OCI-LY3 (cell line): ENCODE data around the gene SAMD15.

Source experiments
- H2AFZ ChIP-seq: fragments of 200-600, 300-600 bp; shearing (Covaris generic); 2 replicates; pipeline ENCODE4 v1.6.0; 2014; ENCODE audit warnings: antibody characterized with exemption, low read depth, low read length
- H3K27ac ChIP-seq: fragments of 200-600, 300-600 bp; sonication (generic); 2 replicates; pipeline ENCODE4 v1.5.1; 2014; ENCODE audit warnings: mild to moderate bottlenecking, low read length, moderate library complexity, mixed read lengths
- H3K27me3 ChIP-seq: fragments of 200-600, 300-600 bp; sonication (generic); 2 replicates; pipeline ENCODE4 v1.6.1; 2014; ENCODE audit warnings: low read depth, low read length, mixed read lengths
- H3K36me3 ChIP-seq: fragments of 200-600, 300-600 bp; sonication (generic); replicated peaks from 2 replicates; pipeline ENCODE3; 2014; ENCODE audit warnings: low read depth, low read length, mixed read lengths
- H3K4me1 ChIP-seq: fragments of 300-600, 200-600 bp; sonication (generic); 2 replicates; pipeline ENCODE4 v1.6.1; 2014; ENCODE audit warnings: low read length, mixed read lengths
- H3K4me2 ChIP-seq: fragments of 200-600, 300-600 bp; sonication (generic); 2 replicates; pipeline ENCODE4 v1.6.1; 2014; ENCODE audit warnings: low read length, mixed read lengths
- H3K4me3 ChIP-seq: fragments of 300-600, 200-600 bp; sonication (generic); 2 replicates; pipeline ENCODE4 v1.5.1; 2014; ENCODE audit warnings: antibody characterized with exemption, mild to moderate bottlenecking, low read length, moderate library complexity
- H3K79me2 ChIP-seq: fragments of 300-600, 200-600 bp; shearing (Covaris generic); 2 replicates; pipeline ENCODE4 v1.6.1; 2014; ENCODE audit warnings: mild to moderate bottlenecking, low read length, mixed read lengths
- H3K9ac ChIP-seq: fragments of 300-600, 200-600 bp; shearing (Covaris generic); 2 replicates; pipeline ENCODE4 v1.6.0; 2014; ENCODE audit warnings: mild to moderate bottlenecking, low read length, moderate library complexity
- H3K9me3 ChIP-seq: fragments of 200-600, 300-600 bp; shearing (Covaris generic); 2 replicates; pipeline ENCODE4 v1.6.1; 2014; ENCODE audit warnings: low read length, mixed read lengths; ENCODE audit not compliant: insufficient read depth
- H4K20me1 ChIP-seq: fragments of 200-600, 300-600 bp; sonication (generic); 2 replicates; pipeline ENCODE4 v1.6.1; 2016; ENCODE audit warnings: low read length, mixed read lengths; ENCODE audit not compliant: insufficient read depth
- EZH2phosphoT487 ChIP-seq: fragments of 200-600 bp; shearing (Covaris generic); IDR thresholded peaks from 2 replicates; pipeline ENCODE4 v1.6.1; 2018; ENCODE audit warnings: antibody characterized with exemption, mixed run types, low read depth
- TF ChIP-seq, protein P1 (sequence below): fragments of 200-600, 300-600 bp; sonication (generic); IDR thresholded peaks from 2 replicates; pipeline ENCODE4 v1.5.1; 2014; ENCODE audit warnings: antibody characterized with exemption, low read length, low read depth

The SAMD15 gene

GRCh38 chr14:77342726-77343397, 34.3 kb upstream of the SAMD15 start:
- Histone ChIP-seq H3K36me3 (peaks cover 21% of the 10 kb centered on the region), H3K27me3 (no peaks in the 10 kb centered on the region), H4K20me1 (no peaks in the 10 kb centered on the region), H3K27ac (no peak overlapping the region), H3K4me2 (no peak overlapping the region), H3K9ac (no peak overlapping the region), H3K4me3 (no peak overlapping the region), H3K9me3 (no peaks in the 10 kb centered on the region), H3K4me1 (peaks cover 9% of the 10 kb centered on the region), H2AFZ (no peak overlapping the region), H3K79me2 (no peaks in the 10 kb centered on the region)
- TF ChIP-seq, protein P1, sequence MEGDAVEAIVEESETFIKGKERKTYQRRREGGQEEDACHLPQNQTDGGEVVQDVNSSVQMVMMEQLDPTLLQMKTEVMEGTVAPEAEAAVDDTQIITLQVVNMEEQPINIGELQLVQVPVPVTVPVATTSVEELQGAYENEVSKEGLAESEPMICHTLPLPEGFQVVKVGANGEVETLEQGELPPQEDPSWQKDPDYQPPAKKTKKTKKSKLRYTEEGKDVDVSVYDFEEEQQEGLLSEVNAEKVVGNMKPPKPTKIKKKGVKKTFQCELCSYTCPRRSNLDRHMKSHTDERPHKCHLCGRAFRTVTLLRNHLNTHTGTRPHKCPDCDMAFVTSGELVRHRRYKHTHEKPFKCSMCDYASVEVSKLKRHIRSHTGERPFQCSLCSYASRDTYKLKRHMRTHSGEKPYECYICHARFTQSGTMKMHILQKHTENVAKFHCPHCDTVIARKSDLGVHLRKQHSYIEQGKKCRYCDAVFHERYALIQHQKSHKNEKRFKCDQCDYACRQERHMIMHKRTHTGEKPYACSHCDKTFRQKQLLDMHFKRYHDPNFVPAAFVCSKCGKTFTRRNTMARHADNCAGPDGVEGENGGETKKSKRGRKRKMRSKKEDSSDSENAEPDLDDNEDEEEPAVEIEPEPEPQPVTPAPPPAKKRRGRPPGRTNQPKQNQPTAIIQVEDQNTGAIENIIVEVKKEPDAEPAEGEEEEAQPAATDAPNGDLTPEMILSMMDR = no peak
- no peak for TF ChIP-seq EZH2phosphoT487

DNA sequence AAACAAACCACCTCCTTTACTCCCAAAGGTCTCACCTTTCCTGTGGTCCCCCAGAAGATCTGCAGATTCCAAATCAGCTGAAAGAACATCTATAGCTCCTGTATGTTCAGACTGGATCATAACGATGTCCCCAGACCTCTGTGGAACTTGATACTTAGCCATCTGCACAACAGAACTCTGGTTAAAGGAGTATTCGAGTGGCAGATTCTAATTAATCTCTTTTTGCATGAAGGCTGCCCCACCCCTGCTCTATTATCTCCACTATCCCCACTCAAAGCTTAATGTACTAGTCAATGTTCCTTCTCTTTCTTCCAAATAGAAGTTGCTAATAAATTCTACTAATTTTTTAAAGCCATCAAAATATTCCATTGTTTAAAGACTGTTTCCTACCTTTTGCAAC, 33.5 kb upstream of the SAMD15 start:
- H3K9me3 ChIP-seq = no peaks in the 10 kb centered on the region
- H3K27me3 ChIP-seq = no peaks in the 10 kb centered on the region
- H3K79me2 ChIP-seq = no peaks in the 10 kb centered on the region
- no peak overlapping the region for H3K27ac ChIP-seq
- peaks cover 25% of the 10 kb centered on the region for H3K36me3 ChIP-seq
- no peak for TF ChIP-seq EZH2phosphoT487
- TF ChIP-seq, protein P1 = no peak
- H2AFZ ChIP-seq = no peak overlapping the region
- H4K20me1 ChIP-seq = no peaks in the 10 kb centered on the region
- H3K4me1 ChIP-seq = peaks cover 16% of the 10 kb centered on the region
- no peak overlapping the region for H3K9ac ChIP-seq
- H3K4me3 ChIP-seq = no peak overlapping the region
- no peak overlapping the region for H3K4me2 ChIP-seq

DNA sequence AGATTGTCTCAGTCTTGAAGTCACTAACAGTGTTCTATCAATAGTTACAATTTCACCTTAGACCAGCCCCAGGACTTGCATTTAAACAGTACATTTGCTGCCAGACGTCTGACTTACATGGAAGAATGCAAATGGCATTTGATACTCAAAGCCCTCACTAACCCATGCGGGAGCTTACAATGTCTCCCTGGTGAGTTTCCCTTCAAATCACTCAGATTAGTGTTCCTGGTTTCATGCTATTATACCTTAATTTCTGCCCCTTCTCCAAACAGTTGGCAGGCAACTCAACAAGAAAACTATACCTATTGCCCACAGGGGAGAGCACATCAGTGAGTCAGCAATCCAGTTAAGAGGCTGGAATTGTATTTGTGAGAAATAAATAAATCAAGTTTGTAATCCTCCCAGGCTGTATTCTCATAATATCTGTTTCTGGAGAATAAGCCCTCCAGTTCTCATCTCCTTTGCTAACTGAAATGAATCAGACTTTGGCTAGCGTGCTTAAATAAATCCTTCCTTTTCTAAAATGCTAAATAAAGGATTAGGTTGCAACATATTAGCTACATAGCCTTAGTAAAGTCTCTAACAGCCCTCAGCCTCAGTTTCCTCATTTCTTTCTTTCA, 32.7 kb upstream of the SAMD15 start:
- no peaks in the 10 kb centered on the region for H3K79me2 ChIP-seq
- H3K9me3 ChIP-seq = no peaks in the 10 kb centered on the region
- H4K20me1 ChIP-seq = no peaks in the 10 kb centered on the region
- no peak overlapping the region for H3K27ac ChIP-seq
- H2AFZ ChIP-seq = no peak overlapping the region
- no peak overlapping the region for H3K4me2 ChIP-seq
- no peaks in the 10 kb centered on the region for H3K27me3 ChIP-seq
- no peak overlapping the region for H3K4me3 ChIP-seq
- H3K9ac ChIP-seq = no peak overlapping the region
- peaks cover 30% of the 10 kb centered on the region for H3K36me3 ChIP-seq
- TF ChIP-seq, protein P1 = no peak
- no peak for TF ChIP-seq EZH2phosphoT487
- peaks cover 17% of the 10 kb centered on the region for H3K4me1 ChIP-seq

DNA sequence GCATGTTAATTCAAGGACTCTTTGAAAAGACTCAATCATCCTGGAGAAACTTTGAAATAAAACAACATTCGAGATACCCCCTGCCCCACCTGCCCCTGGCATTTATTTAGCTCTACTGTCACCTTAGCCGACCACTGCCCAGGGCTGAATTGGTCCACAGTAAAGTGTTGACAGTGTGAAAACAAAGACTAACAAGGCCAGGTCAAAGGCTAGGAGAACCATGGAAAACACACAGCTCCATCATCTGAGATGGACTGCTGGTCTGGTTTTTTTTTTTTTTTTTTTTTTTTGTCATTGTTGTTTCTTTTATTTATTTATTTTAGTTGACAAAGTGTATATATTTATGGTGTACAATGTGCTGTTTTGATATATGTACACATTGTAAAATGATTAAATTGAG, 30.7 kb upstream of the SAMD15 start:
- H3K4me2 ChIP-seq = no peak overlapping the region
- H3K9me3 ChIP-seq = no peaks in the 10 kb centered on the region
- no peak for TF ChIP-seq EZH2phosphoT487
- TF ChIP-seq, protein P1 = no peak
- no peaks in the 10 kb centered on the region for H3K79me2 ChIP-seq
- H4K20me1 ChIP-seq = no peaks in the 10 kb centered on the region
- peaks cover 32% of the 10 kb centered on the region for H3K36me3 ChIP-seq
- no peak overlapping the region for H3K9ac ChIP-seq
- no peak overlapping the region for H2AFZ ChIP-seq
- H3K27me3 ChIP-seq = no peaks in the 10 kb centered on the region
- peaks cover 17% of the 10 kb centered on the region for H3K4me1 ChIP-seq
- no peak overlapping the region for H3K27ac ChIP-seq
- H3K4me3 ChIP-seq = no peak overlapping the region
